ENCODE data around the gene RAB11FIP2. TPM values are rescaled to one million over a fixed set of nuclear protein-coding genes. Genes with fewer than 3 reads are reported as not detected.

Gene RAB11FIP2
- total RNA-seq, 1 donor from 2014 or later, result 20.6 TPM

GRCh38 chr10:117964536-117964935 lies 82.2 kb downstream of the RAB11FIP2 start:
- Mint-ChIP-seq H3K4me3 (no peak overlapping the region), H3K27ac (no peak overlapping the region), H3K27me3 (peaks cover 10% of the 10 kb centered on the region), H3K9me3 (no peaks in the 10 kb centered on the region), H3K36me3 (no peaks in the 10 kb centered on the region), H3K4me1 (ENCODE audit: unreplicated experiment) (peaks cover 13% of the 10 kb centered on the region)
- no peak for TF ChIP-seq CTCF (conservative IDR thresholded peaks at IDR 0.05)
- DNase-seq (ENCODE audit: extremely low spot score, unreplicated experiment), result no peak

- Mint-ChIP-seq H3K9me3 (no peaks in the 10 kb centered on the region), H3K36me3 (no peaks in the 10 kb centered on the region), H3K27me3 (peaks cover 10% of the 10 kb centered on the region), H3K27ac (no peak overlapping the region), H3K4me3 (no peak overlapping the region), H3K4me1 (ENCODE audit: unreplicated experiment) (peaks cover 9% of the 10 kb centered on the region)
- TF ChIP-seq CTCF (conservative IDR thresholded peaks at IDR 0.05), result no peak
- no peak for DNase-seq (ENCODE audit: extremely low spot score, unreplicated experiment)
These were observed 86.3 kb downstream of the RAB11FIP2 start for GRCh38 chr10:117960345-117960935.

GRCh38 chr10:117956972-117957371 lies 89.8 kb downstream of the RAB11FIP2 start:
- DNase-seq (ENCODE audit: extremely low spot score, unreplicated experiment), result no peak
- Mint-ChIP-seq H3K27me3 (peaks cover 10% of the 10 kb centered on the region), H3K4me1 (ENCODE audit: unreplicated experiment) (no peaks in the 10 kb centered on the region), H3K9me3 (no peaks in the 10 kb centered on the region), H3K36me3 (no peaks in the 10 kb centered on the region), H3K27ac (no peak overlapping the region), H3K4me3 (no peak overlapping the region)
- TF ChIP-seq CTCF (conservative IDR thresholded peaks at IDR 0.05), result no peak

GRCh38 chr10:117955176-117955575 lies 91.6 kb downstream of the RAB11FIP2 start:
- H3K4me3 Mint-ChIP-seq, result no peak overlapping the region
- DNase-seq (ENCODE audit: extremely low spot score, unreplicated experiment), result no peak
- H3K4me1 Mint-ChIP-seq (ENCODE audit: unreplicated experiment), result no peaks in the 10 kb centered on the region
- peaks cover 4% of the 10 kb centered on the region for H3K27me3 Mint-ChIP-seq
- no peak overlapping the region for H3K27ac Mint-ChIP-seq
- TF ChIP-seq CTCF (conservative IDR thresholded peaks at IDR 0.05), result no peak
- no peaks in the 10 kb centered on the region for H3K9me3 Mint-ChIP-seq
- H3K36me3 Mint-ChIP-seq, result no peaks in the 10 kb centered on the region
